ENCODE data around the gene DOCK4.

The DOCK4 gene

GRCh38 chr7:112180223-112180622 lies 26.0 kb downstream of the DOCK4 start:
- H3K4me1 ChIP-seq (ENCODE audit: control insufficient read depth in 2 of 2, insufficient read depth in 2 of 2, low read length in 2 of 2): no peaks in the 10 kb centered on the region
- H3K36me3 ChIP-seq (ENCODE audit: control insufficient read depth in 2 of 2, insufficient read depth in 2 of 2, low read length in 2 of 2): no peaks in the 10 kb centered on the region
- H3K27ac ChIP-seq (ENCODE audit: low read depth in 2 of 2, low read length in 2 of 2): no peak overlapping the region
- no peak overlapping the region for H3K4me3 ChIP-seq (ENCODE audit: low read length in 2 of 2)
- no peak overlapping the region for H3K9ac ChIP-seq (ENCODE audit: low read depth in 1 of 2, low read length in 2 of 2)
- no peaks in the 10 kb centered on the region for H3K9me3 ChIP-seq (ENCODE audit: control insufficient read depth in 2 of 2, low read length in 2 of 2)
- H3K27me3 ChIP-seq (ENCODE audit: control insufficient read depth in 2 of 2, insufficient read depth in 2 of 2, low read length in 2 of 2): no peaks in the 10 kb centered on the region

- no peak overlapping the region for H3K4me3 ChIP-seq (ENCODE audit: low read length in 2 of 2)
- no peak overlapping the region for H3K9ac ChIP-seq (ENCODE audit: low read depth in 1 of 2, low read length in 2 of 2)
- no peaks in the 10 kb centered on the region for H3K4me1 ChIP-seq (ENCODE audit: control insufficient read depth in 2 of 2, insufficient read depth in 2 of 2, low read length in 2 of 2)
- H3K9me3 ChIP-seq (ENCODE audit: control insufficient read depth in 2 of 2, low read length in 2 of 2): no peaks in the 10 kb centered on the region
- H3K27ac ChIP-seq (ENCODE audit: low read depth in 2 of 2, low read length in 2 of 2): no peak overlapping the region
- H3K27me3 ChIP-seq (ENCODE audit: control insufficient read depth in 2 of 2, insufficient read depth in 2 of 2, low read length in 2 of 2): no peaks in the 10 kb centered on the region
- no peaks in the 10 kb centered on the region for H3K36me3 ChIP-seq (ENCODE audit: control insufficient read depth in 2 of 2, insufficient read depth in 2 of 2, low read length in 2 of 2)
Measured at GRCh38 chr7:112176693-112177415, 29.3 kb downstream of the DOCK4 start.

- H3K9me3 ChIP-seq (ENCODE audit: control insufficient read depth in 2 of 2, low read length in 2 of 2): no peaks in the 10 kb centered on the region
- no peak overlapping the region for H3K9ac ChIP-seq (ENCODE audit: low read depth in 1 of 2, low read length in 2 of 2)
- H3K4me1 ChIP-seq (ENCODE audit: control insufficient read depth in 2 of 2, insufficient read depth in 2 of 2, low read length in 2 of 2): no peaks in the 10 kb centered on the region
- H3K27ac ChIP-seq (ENCODE audit: low read depth in 2 of 2, low read length in 2 of 2): no peak overlapping the region
- H3K4me3 ChIP-seq (ENCODE audit: low read length in 2 of 2): no peak overlapping the region
- no peaks in the 10 kb centered on the region for H3K36me3 ChIP-seq (ENCODE audit: control insufficient read depth in 2 of 2, insufficient read depth in 2 of 2, low read length in 2 of 2)
- no peaks in the 10 kb centered on the region for H3K27me3 ChIP-seq (ENCODE audit: control insufficient read depth in 2 of 2, insufficient read depth in 2 of 2, low read length in 2 of 2)
Measured at GRCh38 chr7:112176241-112176640, 30.0 kb downstream of the DOCK4 start.

- Histone ChIP-seq H3K4me1 (ENCODE audit: control insufficient read depth in 2 of 2, insufficient read depth in 2 of 2, low read length in 2 of 2) (no peaks in the 10 kb centered on the region), H3K36me3 (ENCODE audit: control insufficient read depth in 2 of 2, insufficient read depth in 2 of 2, low read length in 2 of 2) (no peaks in the 10 kb centered on the region), H3K27ac (ENCODE audit: low read depth in 2 of 2, low read length in 2 of 2) (no peak overlapping the region), H3K9me3 (ENCODE audit: control insufficient read depth in 2 of 2, low read length in 2 of 2) (no peaks in the 10 kb centered on the region), H3K9ac (ENCODE audit: low read depth in 1 of 2, low read length in 2 of 2) (no peak overlapping the region), H3K27me3 (ENCODE audit: control insufficient read depth in 2 of 2, insufficient read depth in 2 of 2, low read length in 2 of 2) (no peaks in the 10 kb centered on the region), H3K4me3 (ENCODE audit: low read length in 2 of 2) (no peak overlapping the region)
Measured at GRCh38 chr7:112174192-112174591, 32.0 kb downstream of the DOCK4 start.

GRCh38 chr7:112173568-112173905 lies 32.7 kb downstream of the DOCK4 start:
- Histone ChIP-seq H3K4me3 (ENCODE audit: low read length in 2 of 2) (no peak overlapping the region), H3K27me3 (ENCODE audit: control insufficient read depth in 2 of 2, insufficient read depth in 2 of 2, low read length in 2 of 2) (no peaks in the 10 kb centered on the region), H3K4me1 (ENCODE audit: control insufficient read depth in 2 of 2, insufficient read depth in 2 of 2, low read length in 2 of 2) (no peaks in the 10 kb centered on the region), H3K27ac (ENCODE audit: low read depth in 2 of 2, low read length in 2 of 2) (no peak overlapping the region), H3K9ac (ENCODE audit: low read depth in 1 of 2, low read length in 2 of 2) (no peak overlapping the region), H3K36me3 (ENCODE audit: control insufficient read depth in 2 of 2, insufficient read depth in 2 of 2, low read length in 2 of 2) (no peaks in the 10 kb centered on the region), H3K9me3 (ENCODE audit: control insufficient read depth in 2 of 2, low read length in 2 of 2) (no peaks in the 10 kb centered on the region)

GRCh38 chr7:112172870-112173567 lies 33.2 kb downstream of the DOCK4 start:
- no peak overlapping the region for H3K27ac ChIP-seq (ENCODE audit: low read depth in 2 of 2, low read length in 2 of 2)
- H3K4me1 ChIP-seq (ENCODE audit: control insufficient read depth in 2 of 2, insufficient read depth in 2 of 2, low read length in 2 of 2): no peaks in the 10 kb centered on the region
- H3K36me3 ChIP-seq (ENCODE audit: control insufficient read depth in 2 of 2, insufficient read depth in 2 of 2, low read length in 2 of 2): no peaks in the 10 kb centered on the region
- no peaks in the 10 kb centered on the region for H3K9me3 ChIP-seq (ENCODE audit: control insufficient read depth in 2 of 2, low read length in 2 of 2)
- no peak overlapping the region for H3K4me3 ChIP-seq (ENCODE audit: low read length in 2 of 2)
- H3K9ac ChIP-seq (ENCODE audit: low read depth in 1 of 2, low read length in 2 of 2): no peak overlapping the region
- no peaks in the 10 kb centered on the region for H3K27me3 ChIP-seq (ENCODE audit: control insufficient read depth in 2 of 2, insufficient read depth in 2 of 2, low read length in 2 of 2)

GRCh38 chr7:112171673-112172072 lies 34.5 kb downstream of the DOCK4 start:
- no peak overlapping the region for H3K27ac ChIP-seq (ENCODE audit: low read depth in 2 of 2, low read length in 2 of 2)

GRCh38 chr7:112168915-112169314 lies 37.3 kb downstream of the DOCK4 start:
- no peak overlapping the region for H3K4me3 ChIP-seq (ENCODE audit: low read length in 2 of 2)
- no peak overlapping the region for H3K9ac ChIP-seq (ENCODE audit: low read depth in 1 of 2, low read length in 2 of 2)
- H3K9me3 ChIP-seq (ENCODE audit: control insufficient read depth in 2 of 2, low read length in 2 of 2): no peaks in the 10 kb centered on the region
- no peaks in the 10 kb centered on the region for H3K4me1 ChIP-seq (ENCODE audit: control insufficient read depth in 2 of 2, insufficient read depth in 2 of 2, low read length in 2 of 2)
- no peak overlapping the region for H3K27ac ChIP-seq (ENCODE audit: low read depth in 2 of 2, low read length in 2 of 2)
- no peaks in the 10 kb centered on the region for H3K27me3 ChIP-seq (ENCODE audit: control insufficient read depth in 2 of 2, insufficient read depth in 2 of 2, low read length in 2 of 2)
- no peaks in the 10 kb centered on the region for H3K36me3 ChIP-seq (ENCODE audit: control insufficient read depth in 2 of 2, insufficient read depth in 2 of 2, low read length in 2 of 2)

More at GRCh38 chr7:112171673-112172072, 34.5 kb downstream of the DOCK4 start:
- H3K4me1 ChIP-seq (ENCODE audit: control insufficient read depth in 2 of 2, insufficient read depth in 2 of 2, low read length in 2 of 2): no peaks in the 10 kb centered on the region
- H3K27me3 ChIP-seq (ENCODE audit: control insufficient read depth in 2 of 2, insufficient read depth in 2 of 2, low read length in 2 of 2): no peaks in the 10 kb centered on the region
- H3K9ac ChIP-seq (ENCODE audit: low read depth in 1 of 2, low read length in 2 of 2): no peak overlapping the region
- H3K9me3 ChIP-seq (ENCODE audit: control insufficient read depth in 2 of 2, low read length in 2 of 2): no peaks in the 10 kb centered on the region
- H3K4me3 ChIP-seq (ENCODE audit: low read length in 2 of 2): no peak overlapping the region
- H3K36me3 ChIP-seq (ENCODE audit: control insufficient read depth in 2 of 2, insufficient read depth in 2 of 2, low read length in 2 of 2): no peaks in the 10 kb centered on the region

- Histone ChIP-seq H3K9me3 (ENCODE audit: control insufficient read depth in 2 of 2, low read length in 2 of 2) (no peaks in the 10 kb centered on the region), H3K9ac (ENCODE audit: low read depth in 1 of 2, low read length in 2 of 2) (no peak overlapping the region), H3K27ac (ENCODE audit: low read depth in 2 of 2, low read length in 2 of 2) (no peak overlapping the region), H3K27me3 (ENCODE audit: control insufficient read depth in 2 of 2, insufficient read depth in 2 of 2, low read length in 2 of 2) (no peaks in the 10 kb centered on the region), H3K36me3 (ENCODE audit: control insufficient read depth in 2 of 2, insufficient read depth in 2 of 2, low read length in 2 of 2) (no peaks in the 10 kb centered on the region), H3K4me1 (ENCODE audit: control insufficient read depth in 2 of 2, insufficient read depth in 2 of 2, low read length in 2 of 2) (no peaks in the 10 kb centered on the region), H3K4me3 (ENCODE audit: low read length in 2 of 2) (no peak overlapping the region)
Measured at GRCh38 chr7:112167147-112167546, 39.1 kb downstream of the DOCK4 start.

GRCh38 chr7:112162784-112163506 lies 43.3 kb downstream of the DOCK4 start:
- H3K9ac ChIP-seq (ENCODE audit: low read depth in 1 of 2, low read length in 2 of 2): no peak overlapping the region
- H3K36me3 ChIP-seq (ENCODE audit: control insufficient read depth in 2 of 2, insufficient read depth in 2 of 2, low read length in 2 of 2): no peaks in the 10 kb centered on the region
- no peaks in the 10 kb centered on the region for H3K27me3 ChIP-seq (ENCODE audit: control insufficient read depth in 2 of 2, insufficient read depth in 2 of 2, low read length in 2 of 2)
- no peaks in the 10 kb centered on the region for H3K9me3 ChIP-seq (ENCODE audit: control insufficient read depth in 2 of 2, low read length in 2 of 2)
- H3K4me3 ChIP-seq (ENCODE audit: low read length in 2 of 2): no peak overlapping the region
- H3K4me1 ChIP-seq (ENCODE audit: control insufficient read depth in 2 of 2, insufficient read depth in 2 of 2, low read length in 2 of 2): no peaks in the 10 kb centered on the region
- no peak overlapping the region for H3K27ac ChIP-seq (ENCODE audit: low read depth in 2 of 2, low read length in 2 of 2)

All from mucosa of rectum (tissue), 2 donors.